SH-SY5Y (cell line): ENCODE results near the gene SPATA22.

Experiments used
- GATA2 ChIP-seq: IDR thresholded peaks from 2 replicates; pipeline ENCODE4 v1.6.1; 2011; ENCODE audit warnings: mild to moderate bottlenecking, low read depth, low read length
- GATA3 ChIP-seq: IDR thresholded peaks from 2 replicates; pipeline ENCODE4 v1.6.1; 2011; ENCODE audit warnings: low read depth, mild to moderate bottlenecking, low read length, moderate library complexity

DNA sequence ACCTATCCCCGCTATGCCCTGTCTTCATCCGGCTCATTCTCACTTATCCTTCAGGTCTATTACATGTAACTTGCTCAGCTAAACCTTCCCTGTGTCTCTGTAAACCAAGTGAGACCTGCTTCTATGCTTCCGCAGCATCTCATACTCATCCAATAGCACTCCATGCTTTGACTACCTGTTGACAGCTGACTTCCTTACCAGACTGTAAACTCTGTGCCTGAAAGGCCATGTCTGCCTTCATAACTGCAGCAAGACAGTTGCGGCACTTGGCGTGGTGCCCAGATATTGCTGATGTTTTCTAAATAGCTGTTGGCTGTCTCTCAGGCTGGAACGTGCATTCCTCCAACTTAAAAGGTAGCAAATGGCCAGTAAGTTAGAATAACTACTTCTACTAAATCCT, 71.6 kb downstream of the SPATA22 start:
- TF ChIP-seq GATA3 = no peak
- TF ChIP-seq GATA2 = no peak
